ENCODE measurements around the gene THSD7A. TPM values are rescaled to one million over a fixed set of nuclear protein-coding genes. Genes with fewer than 3 reads are reported as not detected.

Gene THSD7A
- total RNA-seq, 1 experiment from 2014 or later: 4.0 TPM

DNA sequence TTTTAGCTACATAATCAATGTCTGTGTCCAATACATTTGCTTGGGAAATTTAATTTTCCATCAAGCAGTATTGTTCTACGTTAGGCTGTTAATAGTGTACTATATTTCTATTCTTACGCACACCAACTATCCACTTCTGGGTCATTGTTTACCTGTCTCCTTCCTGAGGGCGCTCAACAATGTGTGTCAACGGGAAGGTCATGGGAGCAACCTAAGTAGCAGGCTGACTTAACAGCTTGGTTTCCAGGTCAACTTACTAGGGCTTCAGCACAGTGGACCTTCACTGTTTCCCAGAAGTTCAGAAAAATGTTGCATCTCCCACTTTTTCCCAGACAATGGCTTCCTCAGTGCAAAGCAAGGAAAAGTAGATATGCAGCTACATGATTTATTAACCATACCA is 13.7 kb downstream of the THSD7A start:
- Histone ChIP-seq H3K9me3 (ENCODE audit: insufficient read depth, low read depth) (no peaks in the 10 kb centered on the region), H3K4me2 (no peak overlapping the region), H4K20me1 (ENCODE audit: insufficient read depth) (no peaks in the 10 kb centered on the region), H2AFZ (no peak overlapping the region), H3F3A (ENCODE audit: insufficient read depth, low read depth) (no peaks in the 10 kb centered on the region), H3K4me1 (replicated peaks; ENCODE audit: insufficient read depth) (no peaks in the 10 kb centered on the region), H3K9me2 (ENCODE audit: insufficient read depth) (no peaks in the 10 kb centered on the region), H3K27ac (no peak overlapping the region), H3K4me3 (no peak overlapping the region), H3K79me2 (ENCODE audit: low read depth) (no peaks in the 10 kb centered on the region), H3K36me3 (ENCODE audit: low read depth) (no peaks in the 10 kb centered on the region), H3K27me3 (ENCODE audit: insufficient read depth, low read depth) (no peaks in the 10 kb centered on the region)
- ChIA-PET CTCF (no interaction called here), POLR2A (ENCODE audit: unreplicated experiment) (no interaction called here)
- no peak for DNase-seq
- intact Hi-C loops (cut with micrococcal nuclease; ENCODE audit: unreplicated experiment): no loop called here
- TF ChIP-seq, protein P1, sequence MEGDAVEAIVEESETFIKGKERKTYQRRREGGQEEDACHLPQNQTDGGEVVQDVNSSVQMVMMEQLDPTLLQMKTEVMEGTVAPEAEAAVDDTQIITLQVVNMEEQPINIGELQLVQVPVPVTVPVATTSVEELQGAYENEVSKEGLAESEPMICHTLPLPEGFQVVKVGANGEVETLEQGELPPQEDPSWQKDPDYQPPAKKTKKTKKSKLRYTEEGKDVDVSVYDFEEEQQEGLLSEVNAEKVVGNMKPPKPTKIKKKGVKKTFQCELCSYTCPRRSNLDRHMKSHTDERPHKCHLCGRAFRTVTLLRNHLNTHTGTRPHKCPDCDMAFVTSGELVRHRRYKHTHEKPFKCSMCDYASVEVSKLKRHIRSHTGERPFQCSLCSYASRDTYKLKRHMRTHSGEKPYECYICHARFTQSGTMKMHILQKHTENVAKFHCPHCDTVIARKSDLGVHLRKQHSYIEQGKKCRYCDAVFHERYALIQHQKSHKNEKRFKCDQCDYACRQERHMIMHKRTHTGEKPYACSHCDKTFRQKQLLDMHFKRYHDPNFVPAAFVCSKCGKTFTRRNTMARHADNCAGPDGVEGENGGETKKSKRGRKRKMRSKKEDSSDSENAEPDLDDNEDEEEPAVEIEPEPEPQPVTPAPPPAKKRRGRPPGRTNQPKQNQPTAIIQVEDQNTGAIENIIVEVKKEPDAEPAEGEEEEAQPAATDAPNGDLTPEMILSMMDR (conservative IDR thresholded peaks at IDR 0.05): no peak
- TF ChIP-seq EZH2 (IDR thresholded peaks at IDR 0.05; ENCODE audit: low read depth): no peak
- no TSS peak for BruUV-seq (replicated peaks)

DNA sequence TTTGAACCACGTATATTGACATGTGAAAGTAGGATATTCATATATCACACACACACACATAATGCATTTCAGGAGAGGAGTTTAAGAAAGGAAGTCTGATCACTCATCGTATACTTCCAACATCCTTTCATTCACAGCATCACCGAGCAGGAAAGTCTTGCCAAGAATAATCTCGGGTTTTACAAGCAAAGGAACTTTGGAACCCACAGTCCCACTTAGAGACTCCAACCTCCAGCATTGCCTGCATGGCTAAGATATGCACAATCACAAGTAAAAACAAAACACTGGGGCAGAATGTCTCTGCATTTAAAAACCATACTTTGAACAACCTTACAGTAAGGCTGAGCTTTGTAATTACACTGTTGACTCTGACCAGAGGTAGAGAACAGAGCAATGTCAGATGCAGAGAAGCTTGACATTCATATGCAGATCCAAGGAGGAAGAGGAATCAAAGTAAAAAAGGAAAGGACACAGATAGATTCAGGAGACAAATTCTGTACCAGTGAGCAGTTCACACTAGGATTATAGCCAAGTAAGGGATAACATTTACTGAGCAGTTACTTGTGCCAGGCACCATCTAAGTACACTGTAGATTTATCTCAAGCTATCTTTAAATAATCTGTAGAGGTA is 14.8 kb downstream of the THSD7A start:
- Histone ChIP-seq H4K20me1 (ENCODE audit: insufficient read depth) (no peaks in the 10 kb centered on the region), H3K4me3 (no peak overlapping the region), H3F3A (ENCODE audit: insufficient read depth, low read depth) (no peaks in the 10 kb centered on the region), H3K36me3 (ENCODE audit: low read depth) (no peaks in the 10 kb centered on the region), H3K27ac (no peak overlapping the region), H3K4me2 (no peak overlapping the region), H3K79me2 (ENCODE audit: low read depth) (no peaks in the 10 kb centered on the region), H3K9me3 (ENCODE audit: insufficient read depth, low read depth) (no peaks in the 10 kb centered on the region), H3K27me3 (ENCODE audit: insufficient read depth, low read depth) (no peaks in the 10 kb centered on the region), H3K9me2 (ENCODE audit: insufficient read depth) (no peaks in the 10 kb centered on the region), H3K4me1 (replicated peaks; ENCODE audit: insufficient read depth) (no peaks in the 10 kb centered on the region), H2AFZ (0 out of 2 replicates have a peak overlapping the region, but pooled peaks have one; percentile 9)
- intact Hi-C loops (cut with micrococcal nuclease; ENCODE audit: unreplicated experiment): loop anchor here (2.0 kb wide), 1 partner anchor 16 kb away; no protein-coding TSS in a partner anchor
- no TSS peak for BruUV-seq (replicated peaks)
- ChIA-PET POLR2A (ENCODE audit: unreplicated experiment) (no interaction called here), CTCF (no interaction called here)
- TF ChIP-seq EZH2 (IDR thresholded peaks at IDR 0.05; ENCODE audit: low read depth): no peak
- TF ChIP-seq, protein P1 (conservative IDR thresholded peaks at IDR 0.05): no peak
- DNase-seq: no peak

GRCh38 chr7:11811709-11812108 is 20.3 kb downstream of the THSD7A start:
- no peaks in the 10 kb centered on the region for H3K4me1 ChIP-seq (replicated peaks; ENCODE audit: insufficient read depth)
- no peaks in the 10 kb centered on the region for H3K36me3 ChIP-seq (ENCODE audit: low read depth)
- no peak overlapping the region for H3K27ac ChIP-seq
- intact Hi-C loops (cut with micrococcal nuclease; ENCODE audit: unreplicated experiment): no loop called here
- H3K4me2 ChIP-seq: no peak overlapping the region
- TF ChIP-seq, protein P1 (conservative IDR thresholded peaks at IDR 0.05): no peak
- no peak for TF ChIP-seq EZH2 (IDR thresholded peaks at IDR 0.05; ENCODE audit: low read depth)
- H3K9me2 ChIP-seq (ENCODE audit: insufficient read depth): no peaks in the 10 kb centered on the region
- ChIA-PET POLR2A (ENCODE audit: unreplicated experiment) (no interaction called here), CTCF (no interaction called here)
- H3F3A ChIP-seq (ENCODE audit: insufficient read depth, low read depth): no peaks in the 10 kb centered on the region
- no peaks in the 10 kb centered on the region for H3K9me3 ChIP-seq (ENCODE audit: insufficient read depth, low read depth)
- no peak overlapping the region for H2AFZ ChIP-seq
- no TSS peak for BruUV-seq (replicated peaks)
- H4K20me1 ChIP-seq (ENCODE audit: insufficient read depth): no peaks in the 10 kb centered on the region
- no peaks in the 10 kb centered on the region for H3K27me3 ChIP-seq (ENCODE audit: insufficient read depth, low read depth)
- no peak overlapping the region for H3K4me3 ChIP-seq
- DNase-seq: no peak
- H3K79me2 ChIP-seq (ENCODE audit: low read depth): no peaks in the 10 kb centered on the region
